ENCODE results near the gene SOX5. TPM values are rescaled to one million over a fixed set of nuclear protein-coding genes. Genes with fewer than 3 reads are reported as not detected.
"Not testable (repeated sequence)": the region's sequence is repeated elsewhere in the genome, so short reads cannot be mapped to it uniquely, and the experiment has no call there.

The SOX5 gene
- total RNA-seq, 2 donors from 2014 or later, result 15.6 to 18.1 TPM

DNA sequence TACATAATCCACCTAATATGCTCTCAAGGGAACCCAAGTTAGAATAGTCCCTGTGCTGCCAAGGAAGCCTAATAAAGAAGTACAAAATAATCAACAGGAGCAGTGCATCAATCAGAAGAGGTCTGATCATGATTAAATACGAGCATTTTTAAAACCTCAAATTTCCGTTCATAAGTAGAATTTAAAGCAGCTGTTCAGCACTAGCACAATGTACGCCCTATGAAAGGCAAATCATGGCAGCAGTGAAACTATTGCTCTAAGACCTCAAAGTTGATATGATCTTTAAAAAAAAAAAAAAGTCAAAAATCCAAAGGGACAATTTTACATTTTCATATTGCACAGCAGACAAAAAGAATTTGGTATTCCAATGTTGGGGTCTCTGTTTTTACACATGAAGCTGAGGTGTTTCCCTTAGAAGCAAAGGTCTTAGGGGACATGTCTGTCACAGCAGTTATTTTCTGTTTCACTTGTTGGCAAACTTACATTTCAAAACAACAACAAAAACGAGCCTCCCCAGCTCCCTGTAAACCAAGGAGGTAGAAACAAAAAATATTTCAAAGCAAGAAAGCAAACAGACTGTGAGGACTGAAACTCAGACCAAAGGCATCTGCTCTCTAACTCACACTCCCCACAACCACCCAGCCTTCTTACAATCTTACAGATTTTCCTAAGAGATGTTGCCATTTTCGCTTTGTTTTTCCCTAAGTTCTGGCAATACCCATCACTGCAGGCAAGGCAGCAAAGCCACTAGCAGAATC is 28.2 kb downstream of the SOX5 start:
- no peak for DNase-seq (ENCODE audit: low spot score)
- intact Hi-C loops (cut with DNase I), result no loop called here

DNA sequence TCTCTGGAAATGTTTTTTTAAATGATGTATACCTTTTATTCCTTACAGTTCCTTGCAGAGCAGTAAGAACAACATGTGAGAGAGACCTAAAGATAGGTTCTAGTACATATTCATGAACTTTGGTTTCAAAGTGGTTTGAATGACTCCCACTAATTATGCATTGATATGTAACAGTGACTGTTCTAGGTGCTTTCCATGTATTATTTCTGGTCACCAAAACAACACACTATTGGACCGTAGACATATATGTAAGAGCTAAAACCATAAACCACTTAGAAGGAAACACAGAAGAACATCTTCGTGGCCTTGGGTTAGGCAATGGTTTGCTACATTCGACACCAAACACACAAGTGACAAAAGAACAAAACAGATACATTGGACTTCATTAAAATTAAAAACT is 37.9 kb downstream of the SOX5 start:
- intact Hi-C loops (cut with DNase I), result no loop called here

DNA sequence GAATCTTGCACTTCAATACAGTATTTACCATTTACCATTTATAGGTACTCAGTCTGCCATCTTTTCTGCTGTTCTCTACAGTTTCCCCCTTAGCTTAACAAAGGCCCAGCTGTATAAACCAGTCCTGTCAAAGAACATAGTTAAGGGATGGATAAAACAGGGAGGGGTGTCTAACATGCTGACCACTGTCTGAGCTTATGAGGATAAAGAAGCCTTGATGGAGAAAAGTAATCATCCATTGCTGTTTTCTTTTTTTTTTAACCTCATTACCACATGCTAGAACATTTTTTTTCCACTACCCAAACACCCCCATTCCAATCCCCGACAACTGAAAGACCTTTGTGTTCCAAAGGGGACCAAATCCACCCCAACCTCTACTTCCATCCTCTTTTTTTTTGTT is 39.9 kb downstream of the SOX5 start:
- intact Hi-C loops (cut with DNase I), result no loop called here
- no peak for DNase-seq (ENCODE audit: low spot score)

More for the DNA sequence above, 37.9 kb downstream of the SOX5 start:
- no peak for DNase-seq (ENCODE audit: low spot score)

DNA sequence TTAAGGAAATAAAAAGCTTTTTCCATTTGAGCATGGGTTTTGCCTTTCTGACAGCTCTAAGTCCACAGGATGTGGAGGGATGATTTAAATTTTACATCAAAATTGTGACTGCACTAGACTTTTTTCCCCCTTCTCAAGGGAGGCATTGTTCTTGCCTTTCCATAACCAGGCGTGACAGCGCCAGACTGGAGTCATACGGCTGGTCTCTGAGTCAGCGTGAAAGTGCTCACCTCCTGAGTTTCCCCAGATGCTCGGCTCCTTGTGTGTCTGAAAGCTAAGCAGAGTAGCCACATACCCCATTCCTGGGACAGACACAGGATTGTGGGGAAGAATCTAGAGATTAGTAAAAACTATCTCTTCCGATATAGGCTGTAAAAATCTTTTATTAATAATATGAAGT is 43.1 kb downstream of the SOX5 start:
- DNase-seq (ENCODE audit: low spot score), result no peak
- intact Hi-C loops (cut with DNase I), result no loop called here

DNA sequence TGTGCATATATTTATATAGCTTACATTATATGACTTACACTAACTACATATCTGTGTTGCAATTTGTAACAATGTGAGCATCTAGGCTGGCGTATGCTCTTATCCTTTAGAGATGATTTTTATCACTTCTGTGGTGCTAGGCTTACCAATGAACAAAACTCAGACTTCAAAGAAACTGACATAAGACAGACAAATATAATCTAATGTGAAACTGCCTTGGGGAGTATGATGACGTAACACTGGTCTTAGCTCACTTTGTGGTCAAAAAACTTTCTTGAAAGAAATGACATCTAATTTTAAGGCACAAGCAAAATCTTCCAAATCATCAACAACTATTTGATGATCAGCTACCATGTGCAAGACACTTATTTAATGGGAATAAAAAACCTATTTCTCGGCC is 50.0 kb downstream of the SOX5 start:
- intact Hi-C loops (cut with DNase I), result no loop called here
- no peak for DNase-seq (ENCODE audit: low spot score)

DNA sequence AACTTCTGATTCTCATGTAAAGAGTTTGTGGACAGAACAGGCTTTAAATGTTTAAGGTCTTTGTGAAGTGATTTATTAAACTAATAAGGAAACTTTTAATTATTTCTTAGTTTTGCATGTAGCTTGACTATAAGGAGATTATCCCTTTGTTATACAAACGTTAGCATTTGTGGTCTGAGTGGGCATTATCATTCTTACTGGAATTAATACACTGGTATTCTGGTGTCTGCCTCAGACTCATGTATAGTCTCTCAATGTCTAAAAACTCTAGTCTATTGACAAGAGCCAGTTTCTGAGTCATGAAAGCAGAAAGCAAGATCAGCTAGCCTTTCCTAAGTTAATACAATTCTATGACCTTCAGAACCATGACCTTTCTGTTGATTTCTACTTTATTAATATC is 51.3 kb downstream of the SOX5 start:
- DNase-seq (ENCODE audit: low spot score), result no peak
- intact Hi-C loops (cut with DNase I), result no loop called here

DNA sequence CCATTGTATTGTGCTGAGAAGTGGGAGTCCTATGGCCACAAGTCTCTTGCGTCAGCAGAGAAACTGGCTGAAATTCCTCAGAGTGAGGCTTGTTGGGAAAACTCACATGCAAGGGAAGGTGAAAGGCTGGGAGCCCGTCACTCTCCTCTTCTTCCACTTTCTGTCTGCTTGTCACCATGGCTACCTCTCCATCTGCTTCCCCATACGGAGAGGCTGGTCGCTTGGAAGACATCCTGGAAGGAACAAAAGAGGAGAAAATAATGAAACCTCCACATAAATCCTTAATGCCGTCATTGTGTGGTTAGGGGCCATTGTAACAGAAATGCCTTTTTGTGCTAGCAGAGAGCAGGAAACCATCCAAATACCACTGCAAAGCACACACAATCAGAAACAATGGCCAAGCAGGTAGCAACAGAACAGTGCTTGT is 53.7 kb downstream of the SOX5 start:
- DNase-seq (ENCODE audit: low spot score), result no peak
- intact Hi-C loops (cut with DNase I), result no loop called here

DNA sequence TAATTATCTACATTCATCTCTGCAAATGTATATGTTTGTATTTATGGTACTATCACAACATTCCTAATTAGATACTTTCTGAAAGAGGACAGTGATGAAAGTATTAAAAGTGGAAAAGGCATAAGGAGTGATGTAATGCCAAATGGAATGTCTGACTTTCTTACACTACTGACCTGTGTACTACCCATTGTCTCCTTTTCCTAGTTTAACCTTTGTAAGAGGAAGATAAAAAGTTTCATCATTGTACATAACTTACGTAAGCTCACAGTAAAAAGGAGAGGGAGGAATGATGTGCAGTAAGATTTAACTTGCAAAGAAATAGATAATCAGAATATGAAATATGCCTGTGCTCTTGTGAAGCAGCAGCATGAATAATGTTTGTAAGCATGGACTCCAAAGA is 55.9 kb downstream of the SOX5 start:
- intact Hi-C loops (cut with DNase I), result no loop called here
- DNase-seq (ENCODE audit: low spot score), result no peak

DNA sequence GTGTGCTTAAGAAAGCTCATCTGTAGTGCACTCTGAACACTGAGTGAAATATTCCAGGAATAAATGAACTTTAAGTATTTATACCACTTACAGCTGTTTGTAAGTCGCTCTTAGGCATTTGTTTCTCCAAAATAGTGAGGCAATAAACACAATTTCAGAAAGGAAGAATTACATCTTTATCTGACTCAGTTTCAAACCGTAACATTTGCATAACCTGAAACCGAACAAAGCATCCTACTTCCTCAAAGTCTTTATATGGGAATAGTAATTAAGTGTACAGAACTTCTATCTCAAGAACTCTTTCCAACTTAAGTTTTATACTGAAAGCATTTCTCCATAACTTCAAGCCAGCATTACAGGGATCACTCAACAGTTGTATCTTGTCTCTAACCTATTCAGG is 58.4 kb downstream of the SOX5 start:
- intact Hi-C loops (cut with DNase I), result no loop called here
- no peak for DNase-seq (ENCODE audit: low spot score)

DNA sequence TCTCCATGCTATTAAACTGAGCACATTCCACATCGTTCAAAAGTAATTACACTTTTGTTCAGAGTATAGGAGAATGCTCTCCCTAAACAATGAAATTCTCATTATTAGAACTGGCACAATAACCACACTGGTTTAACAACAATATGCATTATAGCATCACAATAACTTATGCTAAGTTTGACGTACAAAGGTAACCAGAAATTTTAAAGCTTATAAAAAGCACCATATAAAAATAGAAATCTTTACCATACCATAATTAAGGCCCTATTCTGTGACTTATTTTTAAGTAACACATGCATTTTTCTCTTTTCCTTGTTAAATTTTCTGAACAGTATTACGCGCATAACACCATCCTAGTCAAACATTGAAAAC is 60.4 kb downstream of the SOX5 start:
- intact Hi-C loops (cut with DNase I), result no loop called here
- DNase-seq (ENCODE audit: low spot score), result no peak

DNA sequence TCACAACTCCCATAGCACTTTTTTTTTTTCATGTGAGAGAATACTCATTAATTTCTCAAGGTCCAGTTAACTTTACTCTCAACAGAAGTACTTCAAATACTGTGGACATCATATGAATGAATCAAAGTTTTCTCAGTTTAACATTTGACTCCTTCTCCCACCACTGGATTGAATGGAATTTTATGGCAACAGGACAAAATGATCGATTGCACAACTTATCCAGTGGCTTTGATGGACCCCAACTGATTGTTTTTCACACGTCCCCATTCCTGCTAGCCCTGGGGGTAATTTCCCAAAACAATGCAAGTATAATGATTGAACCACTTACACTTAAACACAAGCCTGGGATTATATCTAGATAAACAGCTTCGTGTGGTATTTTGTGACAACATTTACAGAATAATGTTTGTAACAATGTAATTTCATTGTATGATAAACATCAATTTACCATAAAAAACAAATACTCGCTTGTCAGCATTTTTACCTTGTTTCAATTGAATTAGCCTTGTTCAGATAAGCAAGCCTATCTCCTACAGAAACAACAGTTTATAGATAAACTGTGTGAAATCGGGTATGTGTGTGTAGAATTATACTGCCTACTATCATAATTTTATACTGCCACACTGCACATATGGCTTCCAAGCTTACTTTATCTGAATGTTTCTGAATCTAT is 60.9 kb downstream of the SOX5 start:
- intact Hi-C loops (cut with DNase I), result no loop called here
- no peak for DNase-seq (ENCODE audit: low spot score)

DNA sequence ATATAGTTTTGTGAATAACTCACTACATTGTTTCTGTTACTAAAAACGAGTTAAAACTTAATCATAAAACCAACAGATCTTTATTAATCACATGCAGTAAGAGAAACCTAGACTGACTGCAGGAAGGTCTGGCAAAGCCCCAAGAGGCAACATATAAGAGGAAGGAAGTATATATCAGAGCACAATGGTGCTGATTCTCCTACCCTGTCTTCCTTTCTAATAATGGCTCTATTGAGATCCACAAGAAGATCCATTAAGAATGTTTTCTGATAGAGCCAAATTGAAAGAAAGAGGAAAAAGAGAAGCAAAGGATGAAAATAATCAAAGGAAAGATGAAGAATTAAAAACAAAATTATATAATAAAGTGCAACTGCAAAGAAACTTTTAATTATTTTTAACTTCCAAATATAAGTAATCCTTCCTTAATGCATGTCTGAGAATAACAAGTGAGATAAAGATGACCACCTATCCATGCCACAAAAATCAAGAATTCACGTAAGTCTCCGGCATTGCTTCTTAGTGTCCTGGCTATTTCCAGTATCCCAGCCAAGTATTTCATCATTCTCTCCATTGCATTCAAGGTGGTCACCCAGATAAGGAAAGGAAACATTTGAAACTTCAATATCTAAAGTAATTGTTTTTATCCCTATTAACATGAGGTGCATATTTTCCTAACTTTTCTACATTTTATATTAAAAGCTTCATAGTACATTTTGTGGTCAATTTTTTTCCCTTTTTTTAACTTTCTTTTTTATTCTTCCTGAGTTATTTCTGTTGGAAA is 62.2 kb downstream of the SOX5 start:
- intact Hi-C loops (cut with DNase I), result no loop called here
- no peak for DNase-seq (ENCODE audit: low spot score)

DNA sequence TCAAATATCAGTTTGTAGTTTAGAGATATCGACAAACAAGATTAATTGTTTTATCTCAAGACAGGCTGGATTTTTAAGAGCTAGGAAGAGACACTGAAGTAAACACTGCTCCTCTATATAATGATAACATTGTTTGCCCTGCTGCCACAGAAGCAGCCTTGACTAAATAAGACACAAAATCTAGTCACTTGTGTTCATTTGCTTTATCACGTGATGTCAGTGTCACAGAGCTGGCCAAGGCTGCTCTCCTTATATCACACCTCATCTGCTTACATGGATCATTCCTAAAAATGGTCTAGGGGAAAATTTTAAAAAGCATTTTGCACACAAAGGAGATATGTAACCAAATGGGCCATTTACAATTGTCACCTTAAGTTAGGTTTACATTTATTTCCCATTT is 64.1 kb downstream of the SOX5 start:
- intact Hi-C loops (cut with DNase I), result no loop called here
- no peak for DNase-seq (ENCODE audit: low spot score)

DNA sequence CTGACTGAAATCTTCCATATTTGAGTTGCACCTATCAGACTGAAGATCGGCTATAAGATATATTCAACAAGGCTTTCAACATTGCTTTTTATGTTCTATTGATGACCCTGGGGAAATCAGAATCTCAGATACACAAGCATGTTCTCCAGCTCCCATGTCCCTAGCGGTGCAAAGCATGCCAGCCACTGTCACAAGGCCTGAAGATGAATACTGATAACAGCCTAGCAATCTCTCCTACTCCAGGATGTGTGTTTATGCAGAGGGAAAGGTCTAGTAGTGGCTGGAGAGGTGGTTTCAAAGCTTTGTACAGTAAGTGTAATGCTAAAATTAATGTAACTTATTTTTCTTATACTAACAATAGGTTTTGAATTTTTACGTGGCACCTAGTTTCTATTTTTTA is 64.6 kb downstream of the SOX5 start:
- no peak for DNase-seq (ENCODE audit: low spot score)
- intact Hi-C loops (cut with DNase I), result no loop called here

DNA sequence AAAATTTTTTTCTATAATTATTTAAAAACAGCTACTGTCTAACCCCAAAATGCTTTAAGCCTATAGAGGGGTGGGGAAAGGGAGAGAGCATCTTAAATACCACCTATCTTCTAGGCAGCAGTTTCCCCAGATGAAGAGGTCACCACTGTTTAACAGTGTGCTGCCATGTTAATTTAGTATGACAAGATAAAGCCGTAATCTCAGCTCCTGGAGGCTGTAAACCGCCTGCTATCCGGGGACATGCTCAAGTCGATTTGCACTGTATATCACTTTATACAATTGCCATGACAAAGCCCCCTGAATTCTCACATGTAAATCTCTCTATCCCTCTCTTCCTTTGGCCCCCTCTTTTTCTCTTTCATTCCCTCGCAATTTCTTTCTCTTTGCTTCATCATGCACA is 68.5 kb downstream of the SOX5 start:
- intact Hi-C loops (cut with DNase I), result no loop called here
- no peak for DNase-seq (ENCODE audit: low spot score)

DNA sequence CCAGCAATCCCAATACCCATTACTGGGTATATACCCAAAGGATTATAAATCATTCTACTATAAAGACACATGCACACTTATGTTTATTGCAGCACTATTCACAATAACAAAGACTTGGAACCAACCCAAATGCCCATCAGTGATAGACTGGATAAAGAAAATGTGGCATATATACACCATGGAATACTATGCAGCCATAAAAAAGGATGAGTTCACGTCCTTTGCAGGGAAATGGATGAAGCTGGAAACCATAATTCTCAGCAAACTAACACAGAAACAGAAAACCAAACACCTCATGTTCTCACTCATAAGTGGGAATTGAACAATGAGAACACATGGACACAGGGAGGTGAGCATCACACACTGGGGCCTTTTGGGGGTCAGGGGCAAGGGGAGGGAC is 72.9 kb downstream of the SOX5 start:
- intact Hi-C loops (cut with DNase I); DNase-seq (ENCODE audit: low spot score): not testable (repeated sequence)

DNA sequence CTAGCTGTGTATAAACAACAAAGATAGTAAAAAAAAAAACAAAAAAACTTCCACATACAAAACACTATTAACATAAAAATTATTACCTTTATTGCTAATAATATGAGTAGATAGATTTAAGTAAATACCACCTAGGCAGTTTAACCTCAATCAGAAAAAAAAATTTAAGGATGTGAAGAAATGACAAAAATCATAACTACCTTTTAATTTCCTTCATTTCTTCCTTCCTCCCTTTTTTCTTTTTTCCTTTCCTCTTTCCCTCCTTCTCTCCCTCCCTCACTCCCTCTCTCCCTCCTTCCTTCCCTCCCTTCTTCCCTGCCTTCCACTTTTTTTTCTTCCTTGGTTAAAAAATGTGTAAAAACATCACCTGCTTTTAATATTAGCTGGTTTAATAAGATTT is 81.7 kb downstream of the SOX5 start:
- DNase-seq (ENCODE audit: low spot score), result no peak
- intact Hi-C loops (cut with DNase I), result no loop called here

DNA sequence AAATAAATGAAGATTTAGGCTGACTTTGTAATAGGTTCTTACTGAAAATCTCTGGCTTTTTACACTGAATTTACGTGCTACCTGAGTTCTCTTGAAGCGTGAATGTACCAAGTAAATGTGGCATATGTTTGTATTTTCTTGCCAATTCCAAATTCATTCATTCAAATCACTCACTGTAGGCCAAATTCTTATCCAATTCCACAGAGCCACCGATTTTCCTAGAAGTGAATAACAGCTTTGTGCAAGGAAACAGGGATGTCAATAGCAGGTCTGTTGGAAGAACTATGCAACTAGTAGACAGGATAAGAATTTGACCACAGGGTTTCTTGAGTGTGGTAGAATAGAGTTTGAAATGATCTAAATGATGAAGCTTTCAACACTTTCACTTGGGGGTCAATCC is 86.8 kb downstream of the SOX5 start:
- DNase-seq (ENCODE audit: low spot score), result no peak
- intact Hi-C loops (cut with DNase I), result no loop called here

DNA sequence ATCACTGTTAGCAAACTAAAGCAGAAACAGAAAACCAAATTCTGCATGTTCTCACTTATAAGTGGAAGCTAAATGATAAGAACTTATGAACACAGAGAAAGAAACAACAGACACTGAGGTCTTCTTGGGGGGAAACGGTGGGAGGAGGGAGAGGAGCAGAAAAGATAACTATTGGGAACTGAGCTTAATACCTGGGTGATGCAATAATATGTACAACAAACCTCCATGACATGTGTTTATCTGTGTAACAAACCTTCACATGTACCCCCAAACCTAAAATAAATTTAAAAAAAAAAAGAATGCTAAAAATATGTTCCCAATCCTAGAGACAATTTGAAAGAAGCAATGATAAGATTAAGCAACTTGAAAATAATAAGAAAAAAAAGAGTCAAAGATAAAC is 89.5 kb downstream of the SOX5 start:
- DNase-seq (ENCODE audit: low spot score), result no peak
- intact Hi-C loops (cut with DNase I), result no loop called here

DNA sequence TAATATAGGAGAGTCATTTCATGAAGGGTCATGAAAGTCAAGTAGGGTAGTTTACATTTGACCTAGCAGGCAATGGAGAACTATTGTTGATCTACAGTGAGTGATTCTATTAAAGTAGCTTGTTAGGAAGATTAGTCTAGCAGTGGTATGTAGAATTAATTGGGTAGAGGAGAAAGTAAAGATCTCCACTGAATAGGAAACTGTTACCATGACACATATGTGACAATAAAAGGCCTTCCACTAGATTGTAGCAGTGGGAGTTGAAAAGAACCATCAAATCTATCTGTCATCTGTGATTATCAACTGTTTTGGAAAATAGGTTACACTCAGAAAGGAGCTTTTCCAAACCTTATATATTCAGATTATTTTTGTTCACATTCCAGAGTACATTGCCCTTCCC is 92.3 kb downstream of the SOX5 start:
- DNase-seq (ENCODE audit: low spot score), result no peak
- intact Hi-C loops (cut with DNase I), result no loop called here

DNA sequence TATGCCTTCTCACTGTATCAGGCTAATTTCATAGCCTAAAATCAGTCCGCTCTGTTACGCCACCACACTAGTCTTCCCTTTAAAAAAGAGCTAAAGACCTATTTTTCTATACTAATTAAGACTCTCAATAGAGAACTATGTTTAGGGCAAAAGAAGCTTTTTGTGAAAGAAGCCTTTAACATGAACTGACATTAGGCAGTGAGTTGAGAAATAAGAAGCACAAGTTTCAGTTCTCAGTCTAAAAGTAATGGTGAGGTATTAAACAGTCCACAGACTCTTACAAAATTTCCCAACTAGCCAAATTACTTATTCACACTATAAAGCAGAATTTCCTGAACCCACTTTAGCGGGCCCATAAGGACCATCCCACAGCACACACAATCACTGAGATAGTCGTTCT is 93.7 kb downstream of the SOX5 start:
- intact Hi-C loops (cut with DNase I), result no loop called here
- DNase-seq (ENCODE audit: low spot score), result no peak

All from posterior vena cava (tissue), 2 donors.